Measurements from ENCODE around the gene TRIM67.

The TRIM67 gene

GRCh38 chr1:231192620-231193163, 30.8 kb downstream of the TRIM67 start:
- no peak for TF ChIP-seq CTCF (IDR thresholded peaks at IDR 0.05; ENCODE audit: insufficient read depth, low read length, poor library complexity, severe bottlenecking)
- TF ChIP-seq EZH2phosphoT487 (conservative IDR thresholded peaks at IDR 0.05; ENCODE audit: low read length) = no peak
- Histone ChIP-seq H3K27me3 (ENCODE audit: low read length) (no peaks in the 10 kb centered on the region), H3K79me2 (ENCODE audit: insufficient read depth, low read length) (no peaks in the 10 kb centered on the region), H3K9me3 (ENCODE audit: insufficient read depth, low read length) (no peaks in the 10 kb centered on the region), H3K27ac (ENCODE audit: low read depth, low read length) (no peak overlapping the region), H3K36me3 (ENCODE audit: low read length) (no peaks in the 10 kb centered on the region), H3K4me3 (ENCODE audit: insufficient read depth, low read length, poor library complexity, severe bottlenecking) (no peak overlapping the region), H4K20me1 (ENCODE audit: low read depth, low read length) (no peaks in the 10 kb centered on the region), H3K9me2 (replicated peaks; ENCODE audit: insufficient read depth, low read length) (no peaks in the 10 kb centered on the region), H2AFZ (ENCODE audit: low read depth, low read length, severe bottlenecking) (no peak overlapping the region), H3K9ac (ENCODE audit: low read length) (no peak overlapping the region), H3K4me2 (ENCODE audit: low read depth, low read length, poor library complexity, severe bottlenecking) (no peak overlapping the region), H3F3A (ENCODE audit: insufficient read depth) (no peaks in the 10 kb centered on the region)

- H3K36me3 ChIP-seq (ENCODE audit: low read length) = no peaks in the 10 kb centered on the region
- no peaks in the 10 kb centered on the region for H4K20me1 ChIP-seq (ENCODE audit: low read depth, low read length)
- H3K4me3 ChIP-seq (ENCODE audit: insufficient read depth, low read length, poor library complexity, severe bottlenecking) = no peak overlapping the region
- no peaks in the 10 kb centered on the region for H3K9me3 ChIP-seq (ENCODE audit: insufficient read depth, low read length)
- H3F3A ChIP-seq (ENCODE audit: insufficient read depth) = no peaks in the 10 kb centered on the region
- no peak for TF ChIP-seq CTCF (IDR thresholded peaks at IDR 0.05; ENCODE audit: insufficient read depth, low read length, poor library complexity, severe bottlenecking)
- no peak for TF ChIP-seq EZH2phosphoT487 (conservative IDR thresholded peaks at IDR 0.05; ENCODE audit: low read length)
- H3K4me2 ChIP-seq (ENCODE audit: low read depth, low read length, poor library complexity, severe bottlenecking) = no peak overlapping the region
- no peak overlapping the region for H3K27ac ChIP-seq (ENCODE audit: low read depth, low read length)
- H3K27me3 ChIP-seq (ENCODE audit: low read length) = no peaks in the 10 kb centered on the region
- no peak overlapping the region for H2AFZ ChIP-seq (ENCODE audit: low read depth, low read length, severe bottlenecking)
- H3K79me2 ChIP-seq (ENCODE audit: insufficient read depth, low read length) = no peaks in the 10 kb centered on the region
- no peak overlapping the region for H3K9ac ChIP-seq (ENCODE audit: low read length)
- H3K9me2 ChIP-seq (replicated peaks; ENCODE audit: insufficient read depth, low read length) = no peaks in the 10 kb centered on the region
These were observed 32.0 kb downstream of the TRIM67 start for GRCh38 chr1:231193710-231194340.

GRCh38 chr1:231194476-231194842, 32.6 kb downstream of the TRIM67 start:
- H3K4me2 ChIP-seq (ENCODE audit: low read depth, low read length, poor library complexity, severe bottlenecking) = no peak overlapping the region
- H3K9me3 ChIP-seq (ENCODE audit: insufficient read depth, low read length) = no peaks in the 10 kb centered on the region
- no peaks in the 10 kb centered on the region for H3F3A ChIP-seq (ENCODE audit: insufficient read depth)
- no peaks in the 10 kb centered on the region for H3K9me2 ChIP-seq (replicated peaks; ENCODE audit: insufficient read depth, low read length)
- no peak overlapping the region for H3K9ac ChIP-seq (ENCODE audit: low read length)
- no peak overlapping the region for H2AFZ ChIP-seq (ENCODE audit: low read depth, low read length, severe bottlenecking)
- H3K4me3 ChIP-seq (ENCODE audit: insufficient read depth, low read length, poor library complexity, severe bottlenecking) = no peak overlapping the region
- TF ChIP-seq EZH2phosphoT487 (conservative IDR thresholded peaks at IDR 0.05; ENCODE audit: low read length) = no peak
- no peak for TF ChIP-seq CTCF (IDR thresholded peaks at IDR 0.05; ENCODE audit: insufficient read depth, low read length, poor library complexity, severe bottlenecking)
- no peaks in the 10 kb centered on the region for H3K79me2 ChIP-seq (ENCODE audit: insufficient read depth, low read length)
- no peak overlapping the region for H3K27ac ChIP-seq (ENCODE audit: low read depth, low read length)
- H3K27me3 ChIP-seq (ENCODE audit: low read length) = no peaks in the 10 kb centered on the region
- no peaks in the 10 kb centered on the region for H3K36me3 ChIP-seq (ENCODE audit: low read length)
- H4K20me1 ChIP-seq (ENCODE audit: low read depth, low read length) = no peaks in the 10 kb centered on the region
